GM19372 (cell line): ENCODE measurements around the gene SLC2A5.
A peak's percentile ranks its signal among the peaks of the same experiment; 100 is the strongest.
"Not testable (repeated sequence)": the region's sequence is repeated elsewhere in the genome, so short reads cannot be mapped to it uniquely, and the experiment has no call there.

Source experiments
- ATAC-seq: cut with Tn5 transposase; IDR thresholded peaks from one replicate; pipeline ENCODE4 v1.9.1; 2021; ENCODE audit warnings: mild to moderate bottlenecking, low read depth, moderate library complexity; ENCODE audit not compliant: unreplicated experiment

The SLC2A5 gene

GRCh38 chr1:9069326-9070100 is at the start of gene SLC2A5:
TSS of gene SLC2A5 (minus strand) at chr1:9069635. CDS start at chr1:9069536, 99 bp downstream.
- ATAC-seq: peak; percentile 95

GRCh38 chr1:9118186-9118585 is 48.8 kb upstream of the SLC2A5 start:
- no peak for ATAC-seq

- ATAC-seq: no peak
Measured at GRCh38 chr1:9115351-9116205, 46.1 kb upstream of the SLC2A5 start.

GRCh38 chr1:9112961-9113880 is 43.8 kb upstream of the SLC2A5 start:
- ATAC-seq: no peak

- no peak for ATAC-seq
Measured at GRCh38 chr1:9111957-9112356, 42.5 kb upstream of the SLC2A5 start.

- no peak for ATAC-seq
Measured at GRCh38 chr1:9111357-9111691, 41.9 kb upstream of the SLC2A5 start.

- no peak for ATAC-seq
Measured at GRCh38 chr1:9110669-9111356, 41.4 kb upstream of the SLC2A5 start.

- ATAC-seq: no peak
Measured at GRCh38 chr1:9108056-9108665, 38.7 kb upstream of the SLC2A5 start.

- no peak for ATAC-seq
Measured at GRCh38 chr1:9107136-9107535, 37.7 kb upstream of the SLC2A5 start.

GRCh38 chr1:9106286-9106685 is 36.9 kb upstream of the SLC2A5 start:
- ATAC-seq: no peak

- ATAC-seq: no peak
Measured at GRCh38 chr1:9105336-9105867, 36.0 kb upstream of the SLC2A5 start.

GRCh38 chr1:9101510-9102146 is 32.2 kb upstream of the SLC2A5 start:
- ATAC-seq: no peak

GRCh38 chr1:9100471-9101043 is 31.1 kb upstream of the SLC2A5 start:
- ATAC-seq: no peak

- no peak for ATAC-seq
Measured at GRCh38 chr1:9099555-9099954, 30.1 kb upstream of the SLC2A5 start.

- ATAC-seq: no peak
Measured at GRCh38 chr1:9097947-9098705, 28.7 kb upstream of the SLC2A5 start.

- no peak for ATAC-seq
Measured at GRCh38 chr1:9095818-9096217, 26.4 kb upstream of the SLC2A5 start.

GRCh38 chr1:9093996-9094595 is 24.7 kb upstream of the SLC2A5 start:
- ATAC-seq: not testable (repeated sequence)

- ATAC-seq: no peak
Measured at GRCh38 chr1:9093581-9093980, 24.1 kb upstream of the SLC2A5 start.
